Panc1 (cell line): ENCODE measurements around the gene DRAM1. TPM values are rescaled to one million over a fixed set of nuclear protein-coding genes. Genes with fewer than 3 reads are reported as not detected.

Source experiments
- ATAC-seq: fragments of 200-7000 bp; cut with Tn5 transposase; 2 replicates; pipeline ENCODE4 v1.9.1; 2020; ENCODE audit warnings: mild to moderate bottlenecking, moderate library complexity
- BruUV-seq: library from RNA; stranded (reverse); fragments of 400-500 nt; replicated peaks from 2 replicates; lab custom pipeline; 2021; lab: Mats Ljungman, UMichigan
- CTCF ChIA-PET: fragments of 300-600 bp; sonication (Branson Sonifier 250); formaldehyde crosslinking; loops from one replicate; lab custom pipeline; 2022; ENCODE audit warnings: antibody characterized with exemption; lab: Charles Lee
- POLR2A ChIA-PET: fragments of 300-600 bp; sonication (Branson Sonifier 250); formaldehyde crosslinking; loops from one replicate; lab custom pipeline; 2022; ENCODE audit warnings: antibody characterized with exemption; lab: Charles Lee
- DNase-seq: peaks from one replicate; pipeline ENCODE4 v3.0.0-alpha.2; 2010; ENCODE audit warnings: low read depth, low spot score
- H3K27ac ChIP-seq: 2 replicates; pipeline ENCODE4 v1.5.1; 2011; ENCODE audit warnings: mild to moderate bottlenecking, low read length, inconsistent platforms
- H3K27me3 ChIP-seq: fragments of 200-500 bp; sonication (Bioruptor generic); 2 replicates; pipeline ENCODE4 v1.6.0; 2014; ENCODE audit warnings: low read length, inconsistent platforms; ENCODE audit not compliant: control insufficient read depth, insufficient read depth
- H3K36me3 ChIP-seq: fragments of 200-500 bp; sonication (Bioruptor generic); 2 replicates; pipeline ENCODE4 v1.5.1; 2014; ENCODE audit warnings: inconsistent platforms, mild to moderate bottlenecking, low read length, moderate library complexity; ENCODE audit not compliant: control insufficient read depth, insufficient read depth
- H3K4me1 ChIP-seq: 2 replicates; pipeline ENCODE4 v1.5.1; 2011; ENCODE audit warnings: inconsistent platforms, mild to moderate bottlenecking, low read length, moderate library complexity; ENCODE audit not compliant: control insufficient read depth, insufficient read depth
- H3K4me3 ChIP-seq, 2 experiments: 2 replicates each; pipeline ENCODE4 v1.5.1; 2011 to 2012; ENCODE audit warnings: low read depth in 2 of 2, low read length in 2 of 2, mild to moderate bottlenecking in 2 of 2, inconsistent platforms in 1 of 2, moderate library complexity in 1 of 2
- H3K9me3 ChIP-seq: fragments of 200-500 bp; sonication (Bioruptor generic); 2 replicates; pipeline ENCODE4 v1.5.1; 2014; ENCODE audit warnings: low read depth, mild to moderate bottlenecking, inconsistent platforms, low read length, moderate library complexity; ENCODE audit not compliant: control insufficient read depth, insufficient read depth
- POLR2AphosphoS5 ChIP-seq: IDR thresholded peaks from 2 replicates; pipeline ENCODE4 v1.6.1; 2012; ENCODE audit warnings: mild to moderate bottlenecking, low read depth, low read length, moderate library complexity
- REST ChIP-seq, 2 experiments: IDR thresholded peaks; 2 replicates each; pipeline ENCODE4 v1.6.1; 2011 to 2012; ENCODE audit warnings: low read depth in 2 of 2, control low read depth in 1 of 2, low read length in 1 of 2, mild to moderate bottlenecking in 1 of 2, moderate library complexity in 1 of 2; ENCODE audit not compliant: insufficient read depth in 1 of 2
- SIN3A ChIP-seq: IDR thresholded peaks from 2 replicates; pipeline ENCODE4 v1.6.1; 2012; ENCODE audit warnings: low read depth, mild to moderate bottlenecking, low read length, moderate library complexity, borderline replicate concordance; ENCODE audit not compliant: insufficient read depth
- TCF7L2 ChIP-seq: IDR thresholded peaks from 2 replicates; pipeline ENCODE4 v1.6.1; 2011; ENCODE audit warnings: mild to moderate bottlenecking, low read depth, low read length, inconsistent platforms
- in situ Hi-C: cut with HindIII; loops from 2 replicates; pipeline ENCODE4 v1.10.0; 2016; ENCODE audit warnings: low sequenced_read_pairs, low pct_unique_long_range_greater_than_20kb
- intact Hi-C: fragments of 100-400 bp; cut with micrococcal nuclease; formaldehyde crosslinking; loops from one replicate; pipeline ENCODE4 v1.10.0; 2022; ENCODE audit not compliant: unreplicated experiment
- total RNA-seq: library from RNA; stranded (reverse); gene quantifications from one replicate; pipeline ENCODE4 v1.2.1, GENCODE V29; 2021; ENCODE audit not compliant: unreplicated experiment
- TF ChIP-seq, protein P1 (sequence below): fragments of 450-650 bp; IDR thresholded peaks from 2 replicates; pipeline ENCODE4 v1.5.1; 2017; ENCODE audit warnings: mild to moderate bottlenecking

DRAM1 gene
- total RNA-seq, 1 experiment from 2014 or later, result 19.2 TPM

GRCh38 chr12:101927036-101927435 lies 49.7 kb downstream of the DRAM1 start:
- BruUV-seq, result no TSS peak
- no peaks in the 10 kb centered on the region for H3K9me3 ChIP-seq
- TF ChIP-seq POLR2AphosphoS5, result no peak
- no peak for TF ChIP-seq SIN3A
- TF ChIP-seq TCF7L2, result no peak
- no peak for TF ChIP-seq REST (IDR thresholded peaks at IDR 0.05; ENCODE audit: insufficient read depth in 1 of 2, low read depth in 2 of 2, low read length in 1 of 2)
- TF ChIP-seq, protein P1, sequence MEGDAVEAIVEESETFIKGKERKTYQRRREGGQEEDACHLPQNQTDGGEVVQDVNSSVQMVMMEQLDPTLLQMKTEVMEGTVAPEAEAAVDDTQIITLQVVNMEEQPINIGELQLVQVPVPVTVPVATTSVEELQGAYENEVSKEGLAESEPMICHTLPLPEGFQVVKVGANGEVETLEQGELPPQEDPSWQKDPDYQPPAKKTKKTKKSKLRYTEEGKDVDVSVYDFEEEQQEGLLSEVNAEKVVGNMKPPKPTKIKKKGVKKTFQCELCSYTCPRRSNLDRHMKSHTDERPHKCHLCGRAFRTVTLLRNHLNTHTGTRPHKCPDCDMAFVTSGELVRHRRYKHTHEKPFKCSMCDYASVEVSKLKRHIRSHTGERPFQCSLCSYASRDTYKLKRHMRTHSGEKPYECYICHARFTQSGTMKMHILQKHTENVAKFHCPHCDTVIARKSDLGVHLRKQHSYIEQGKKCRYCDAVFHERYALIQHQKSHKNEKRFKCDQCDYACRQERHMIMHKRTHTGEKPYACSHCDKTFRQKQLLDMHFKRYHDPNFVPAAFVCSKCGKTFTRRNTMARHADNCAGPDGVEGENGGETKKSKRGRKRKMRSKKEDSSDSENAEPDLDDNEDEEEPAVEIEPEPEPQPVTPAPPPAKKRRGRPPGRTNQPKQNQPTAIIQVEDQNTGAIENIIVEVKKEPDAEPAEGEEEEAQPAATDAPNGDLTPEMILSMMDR, result no peak
- DNase-seq (no peak), ATAC-seq (no peak)
- CTCF ChIA-PET, result interaction anchor here (0.6 kb wide), 1 partner anchor 1398 kb away, joined by 16 read pairs; no protein-coding TSS in a partner anchor
- no peaks in the 10 kb centered on the region for H3K4me1 ChIP-seq
- H3K27ac ChIP-seq, result no peak overlapping the region
- intact Hi-C loops, result no loop called here
- H3K4me3 ChIP-seq, result no peak overlapping the region
- H3K27me3 ChIP-seq, result no peaks in the 10 kb centered on the region
- in situ Hi-C loops, result no loop called here
- no peaks in the 10 kb centered on the region for H3K36me3 ChIP-seq
- POLR2A ChIA-PET, result no interaction called here

GRCh38 chr12:101927999-101928398 lies 50.6 kb downstream of the DRAM1 start:
- POLR2A ChIA-PET, result no interaction called here
- CTCF ChIA-PET, result no interaction called here

More at GRCh38 chr12:101927999-101928398, 50.6 kb downstream of the DRAM1 start:
- H3K27ac ChIP-seq, result no peak overlapping the region
- DNase-seq, result no peak
- in situ Hi-C loops (no loop called here), intact Hi-C loops (no loop called here)
- no peaks in the 10 kb centered on the region for H3K36me3 ChIP-seq
- TF ChIP-seq SIN3A (no peak), REST (IDR thresholded peaks at IDR 0.05; ENCODE audit: insufficient read depth in 1 of 2, low read depth in 2 of 2, low read length in 1 of 2) (no peak), POLR2AphosphoS5 (no peak), TCF7L2 (no peak)
- TF ChIP-seq, protein P1, result no peak
- H3K4me1 ChIP-seq, result no peaks in the 10 kb centered on the region
- no TSS peak for BruUV-seq
- H3K4me3 ChIP-seq, result no peak overlapping the region
- H3K9me3 ChIP-seq, result no peaks in the 10 kb centered on the region
- no peaks in the 10 kb centered on the region for H3K27me3 ChIP-seq
- ATAC-seq, result no peak
